ENCODE measurements around the gene DNAH14.

DNA sequence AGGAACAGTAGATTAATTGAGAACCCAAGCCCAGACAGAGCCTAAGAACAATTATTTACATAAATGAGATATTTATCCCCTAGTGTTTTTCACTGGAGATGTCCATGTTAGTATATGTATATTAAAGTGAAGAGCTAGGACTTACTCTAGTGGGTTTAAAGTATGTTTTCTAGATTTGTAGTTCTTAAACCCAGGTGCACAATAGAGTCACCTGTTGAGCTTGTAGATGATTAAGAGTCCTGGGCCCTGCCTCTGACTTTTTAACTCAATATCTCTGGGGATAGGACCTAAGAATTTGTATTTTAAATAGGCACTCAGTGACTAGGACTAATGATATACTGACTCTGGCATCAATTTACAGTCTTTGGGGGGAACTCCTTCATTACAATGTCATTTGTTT is 112.8 kb downstream of the DNAH14 start:
- TF ChIP-seq, protein P1, sequence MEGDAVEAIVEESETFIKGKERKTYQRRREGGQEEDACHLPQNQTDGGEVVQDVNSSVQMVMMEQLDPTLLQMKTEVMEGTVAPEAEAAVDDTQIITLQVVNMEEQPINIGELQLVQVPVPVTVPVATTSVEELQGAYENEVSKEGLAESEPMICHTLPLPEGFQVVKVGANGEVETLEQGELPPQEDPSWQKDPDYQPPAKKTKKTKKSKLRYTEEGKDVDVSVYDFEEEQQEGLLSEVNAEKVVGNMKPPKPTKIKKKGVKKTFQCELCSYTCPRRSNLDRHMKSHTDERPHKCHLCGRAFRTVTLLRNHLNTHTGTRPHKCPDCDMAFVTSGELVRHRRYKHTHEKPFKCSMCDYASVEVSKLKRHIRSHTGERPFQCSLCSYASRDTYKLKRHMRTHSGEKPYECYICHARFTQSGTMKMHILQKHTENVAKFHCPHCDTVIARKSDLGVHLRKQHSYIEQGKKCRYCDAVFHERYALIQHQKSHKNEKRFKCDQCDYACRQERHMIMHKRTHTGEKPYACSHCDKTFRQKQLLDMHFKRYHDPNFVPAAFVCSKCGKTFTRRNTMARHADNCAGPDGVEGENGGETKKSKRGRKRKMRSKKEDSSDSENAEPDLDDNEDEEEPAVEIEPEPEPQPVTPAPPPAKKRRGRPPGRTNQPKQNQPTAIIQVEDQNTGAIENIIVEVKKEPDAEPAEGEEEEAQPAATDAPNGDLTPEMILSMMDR (IDR thresholded peaks at IDR 0.05), result no peak
- TF ChIP-seq POLR2A (IDR thresholded peaks at IDR 0.05), result no peak
- no peak for TF ChIP-seq EP300 (IDR thresholded peaks at IDR 0.05)
- TF ChIP-seq POLR2AphosphoS5 (IDR thresholded peaks at IDR 0.05), result no peak
